Calu3 (cell line): ENCODE results near the gene TXNDC17. TPM values are rescaled to one million over a fixed set of nuclear protein-coding genes. Genes with fewer than 3 reads are reported as not detected.

ENCODE experiments used
- BruUV-seq: library from RNA; stranded (reverse); fragments of 400-500 nt; replicated peaks from 2 replicates; lab custom pipeline; 2021; lab: Mats Ljungman, UMichigan
- CTCF ChIA-PET: fragments of 300-600 bp; sonication (Branson Sonifier 250); formaldehyde crosslinking; loops from one replicate; lab custom pipeline; 2022; ENCODE audit warnings: antibody characterized with exemption; lab: Charles Lee
- DNase-seq: peaks from one replicate; pipeline ENCODE4 v3.0.0; 2022
- H3K27ac Mint-ChIP-seq: one replicate; pipeline ENCODE4 v1.8.0; 2022; ENCODE audit warnings: mixed read lengths; ENCODE audit not compliant: unreplicated experiment
- H3K27me3 Mint-ChIP-seq: one replicate; pipeline ENCODE4 v1.8.0; 2022; ENCODE audit warnings: mixed read lengths; ENCODE audit not compliant: unreplicated experiment
- H3K36me3 Mint-ChIP-seq: one replicate; pipeline ENCODE4 v1.8.0; 2022; ENCODE audit warnings: mild to moderate bottlenecking, moderate library complexity, mixed read lengths; ENCODE audit not compliant: insufficient read depth, unreplicated experiment
- H3K4me1 Mint-ChIP-seq: one replicate; pipeline ENCODE4 v1.8.0; 2022; ENCODE audit warnings: mild to moderate bottlenecking, low read depth, mixed read lengths; ENCODE audit not compliant: unreplicated experiment
- H3K4me3 Mint-ChIP-seq: one replicate; pipeline ENCODE4 v1.8.0; 2022; ENCODE audit warnings: mild to moderate bottlenecking, low read depth, moderate library complexity, mixed read lengths; ENCODE audit not compliant: unreplicated experiment
- H3K9me3 Mint-ChIP-seq: one replicate; pipeline ENCODE4 v1.8.0; 2022; ENCODE audit warnings: low read depth, mixed read lengths; ENCODE audit not compliant: unreplicated experiment
- CTCF ChIP-seq: fragments of 200-600 bp; IDR thresholded peaks from one replicate; pipeline ENCODE4 v1.8.0; 2022; ENCODE audit warnings: antibody characterized with exemption; ENCODE audit not compliant: unreplicated experiment
- intact Hi-C: fragments of 100-400 bp; cut with micrococcal nuclease; formaldehyde crosslinking; loops from one replicate; pipeline ENCODE4 v1.10.0; 2022; ENCODE audit not compliant: unreplicated experiment
- total RNA-seq: library from RNA; stranded (reverse); gene quantifications from 2 replicates; pipeline ENCODE4 v1.2.3, GENCODE V29; 2022

TXNDC17 gene
- total RNA-seq, 1 experiment from 2014 or later = 105 TPM

GRCh38 chr17:6599364-6599763 lies 41.5 kb upstream of the TXNDC17 start:
- intact Hi-C loops = loop anchor here (10.0 kb wide), 1 partner anchor 125 kb away; no protein-coding TSS in a partner anchor
- Mint-ChIP-seq H3K27me3 (no peaks in the 10 kb centered on the region), H3K4me3 (no peak overlapping the region), H3K9me3 (no peaks in the 10 kb centered on the region), H3K36me3 (peaks cover 14% of the 10 kb centered on the region), H3K27ac (no peak overlapping the region), H3K4me1 (peaks cover 7% of the 10 kb centered on the region)
- CTCF ChIA-PET = interaction anchor here (0.5 to 0.6 kb wide), 2 partner anchors 82 to 141 kb away, joined by 3 to 4 read pairs; no protein-coding TSS in a partner anchor
- no peak for TF ChIP-seq CTCF
- no peak for DNase-seq
- BruUV-seq = no TSS peak

DNA sequence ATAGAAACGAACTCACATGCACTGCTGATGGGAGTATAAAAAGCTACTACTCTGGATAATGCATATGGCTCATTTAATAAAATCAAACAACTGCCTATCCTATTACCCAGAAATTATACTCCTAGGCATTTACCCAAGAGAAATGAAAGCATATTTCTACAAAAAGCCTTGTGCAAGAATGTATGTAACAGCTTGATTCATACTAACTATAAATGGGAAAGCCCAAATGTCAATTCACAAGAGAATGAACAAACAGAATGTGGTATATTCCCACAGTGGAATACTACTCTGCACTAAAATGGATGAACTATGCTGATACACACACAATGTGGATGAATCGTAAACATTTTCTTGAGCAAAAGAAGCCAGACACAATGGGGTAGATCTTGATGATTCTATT lies 38.7 kb upstream of the TXNDC17 start:
- Mint-ChIP-seq H3K4me1 (peaks cover 7% of the 10 kb centered on the region), H3K9me3 (no peaks in the 10 kb centered on the region), H3K4me3 (no peak overlapping the region), H3K36me3 (peaks cover 3% of the 10 kb centered on the region), H3K27ac (no peak overlapping the region), H3K27me3 (no peaks in the 10 kb centered on the region)
- no TSS peak for BruUV-seq
- TF ChIP-seq CTCF = no peak
- DNase-seq = no peak
- intact Hi-C loops = no loop called here
- CTCF ChIA-PET = no interaction called here

DNA sequence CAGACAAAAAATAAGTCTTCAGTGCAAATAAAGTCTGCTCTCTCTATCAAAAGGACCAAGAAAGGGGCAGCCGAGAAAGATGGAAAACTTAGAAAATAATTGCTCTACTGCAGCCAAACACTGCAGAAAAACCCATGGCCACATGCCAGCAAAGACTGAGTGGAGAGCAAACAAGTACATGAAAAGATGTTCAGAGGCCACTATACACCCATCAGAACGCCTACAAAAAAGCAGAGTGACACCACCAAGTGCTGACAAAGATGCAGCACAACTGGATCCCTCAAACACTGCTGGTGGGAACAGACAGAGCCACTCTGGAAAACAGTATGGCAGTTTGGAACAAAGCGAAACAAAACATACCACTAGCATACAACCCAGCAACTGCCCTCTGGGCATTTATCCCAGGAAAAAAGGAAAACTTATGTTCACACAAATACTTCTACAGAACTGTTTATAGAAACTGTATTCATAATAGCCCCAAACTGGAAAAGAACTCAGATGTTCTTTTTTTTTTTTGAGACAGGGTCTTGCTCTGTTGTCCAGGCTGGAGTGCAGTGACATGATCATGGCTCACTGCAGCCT lies 37.0 kb upstream of the TXNDC17 start:
- CTCF ChIA-PET = no interaction called here
- Mint-ChIP-seq H3K4me3 (no peak overlapping the region), H3K27ac (no peak overlapping the region), H3K36me3 (peaks cover 3% of the 10 kb centered on the region), H3K27me3 (no peaks in the 10 kb centered on the region), H3K4me1 (peaks cover 8% of the 10 kb centered on the region), H3K9me3 (no peaks in the 10 kb centered on the region)
- no peak for DNase-seq
- intact Hi-C loops = no loop called here
- TF ChIP-seq CTCF = no peak
- no TSS peak for BruUV-seq

DNA sequence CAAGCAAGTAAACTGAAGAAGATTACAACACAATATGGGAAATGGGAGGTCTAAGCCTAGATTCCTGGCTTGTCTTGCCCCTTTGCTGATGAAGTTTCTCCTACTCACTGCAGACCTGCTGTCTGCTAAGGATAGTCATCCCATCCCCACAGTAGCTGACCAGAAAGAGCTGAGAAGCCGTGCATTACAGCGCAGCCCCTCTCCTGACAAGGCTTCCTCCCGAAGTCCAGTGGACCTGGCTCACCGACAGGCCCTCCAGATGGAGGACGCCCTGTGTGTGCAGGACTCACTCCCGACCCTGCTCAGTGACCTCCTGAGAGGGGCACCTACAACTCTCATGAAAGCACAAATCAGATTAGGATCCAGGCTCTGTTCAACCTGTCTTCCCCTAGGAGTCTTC lies 35.7 kb upstream of the TXNDC17 start:
- no peaks in the 10 kb centered on the region for H3K9me3 Mint-ChIP-seq
- H3K27ac Mint-ChIP-seq = no peak overlapping the region
- TF ChIP-seq CTCF = no peak
- BruUV-seq = no TSS peak
- no peaks in the 10 kb centered on the region for H3K27me3 Mint-ChIP-seq
- CTCF ChIA-PET = interaction anchor here (0.5 kb wide), 1 partner anchor 604 kb away, joined by 3 read pairs; no protein-coding TSS in a partner anchor
- DNase-seq = no peak
- H3K4me1 Mint-ChIP-seq = peaks cover 8% of the 10 kb centered on the region
- peaks cover 3% of the 10 kb centered on the region for H3K36me3 Mint-ChIP-seq
- intact Hi-C loops = no loop called here
- H3K4me3 Mint-ChIP-seq = no peak overlapping the region
